Esophagus (tissue), 2 donors: ENCODE data around the gene OR4N5. TPM values are rescaled to one million over a fixed set of nuclear protein-coding genes. Genes with fewer than 3 reads are reported as not detected.

Experiments used
- H3K27ac ChIP-seq, 2 donors: one replicate each; pipeline ENCODE4 v1.5.1; 2013; ENCODE audit warnings: low read depth in 2 of 2, mild to moderate bottlenecking in 2 of 2, inconsistent platforms in 1 of 2, low read length in 1 of 2, moderate library complexity in 1 of 2
- H3K27me3 ChIP-seq, 2 donors: one replicate each; pipeline ENCODE4 v1.6.1; 2013; ENCODE audit warnings: low read length in 2 of 2, control low read depth in 1 of 2, mild to moderate bottlenecking in 1 of 2; ENCODE audit not compliant: insufficient read depth in 2 of 2, control insufficient read depth in 1 of 2
- H3K36me3 ChIP-seq, 2 donors: one replicate each; pipeline ENCODE4 v1.6.1; 2013; ENCODE audit warnings: low read length in 1 of 2; ENCODE audit not compliant: control insufficient read depth in 2 of 2, insufficient read depth in 2 of 2
- H3K4me1 ChIP-seq, 2 donors: one replicate each; pipeline ENCODE4 v1.6.1; 2013; ENCODE audit warnings: low read length in 1 of 2; ENCODE audit not compliant: control insufficient read depth in 2 of 2, insufficient read depth in 2 of 2
- H3K4me3 ChIP-seq, 2 donors: one replicate each; pipeline ENCODE4 v1.5.1; 2013; ENCODE audit warnings: low read length in 2 of 2, mild to moderate bottlenecking in 2 of 2, low read depth in 1 of 2, moderate library complexity in 1 of 2
- H3K9me3 ChIP-seq, 2 donors: one replicate each; pipeline ENCODE4 v1.6.1; 2013; ENCODE audit warnings: mild to moderate bottlenecking in 2 of 2, low read depth in 1 of 2, low read length in 1 of 2, moderate library complexity in 1 of 2; ENCODE audit not compliant: control insufficient read depth in 2 of 2, insufficient read depth in 1 of 2
- WGBS, 2 donors: extraction: QIAGEN DNeasy Blood & Tissue Kit; methylation state at CpG; one replicate each; pipeline ENCODE4 v1.1.7; 2013; 5-methylcytosine and 5-hydroxymethylcytosine counted together
- polyA plus RNA-seq, 2 donors: library from polyadenylated mRNA; stranded (reverse); fragments of 200-250 nt; gene quantifications; one replicate each; pipeline ENCODE4 v1.2.3, GENCODE V29; 2013
- donor health status: healthy with polysubstance abuse.
- donor health status: Bipolar disorder and iron deficiency.

Gene OR4N5
- polyA plus RNA-seq, 2 donors: not detected

DNA sequence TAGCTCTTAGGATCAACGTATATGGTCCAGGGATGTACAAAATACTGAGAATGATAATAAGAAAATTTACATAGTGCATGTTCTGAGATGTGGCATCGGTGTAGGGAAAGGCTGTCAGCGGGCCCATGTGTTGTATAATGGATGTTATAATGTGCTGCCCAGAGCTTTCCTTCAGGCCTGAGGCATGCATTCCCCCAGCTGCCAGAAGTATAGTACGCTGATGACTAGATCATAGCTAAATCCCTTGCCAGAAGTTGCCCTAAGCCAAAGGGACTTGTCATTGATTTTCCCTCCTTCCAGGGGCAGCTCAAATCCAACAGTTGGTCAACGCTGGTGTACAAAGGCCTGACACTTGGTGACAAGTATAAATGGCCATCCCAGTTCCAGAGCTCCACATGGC lies 45.6 kb downstream of the OR4N5 start:
- Histone ChIP-seq H3K9me3 (peaks cover 1 to 2% of the 10 kb centered on the region in 2 donors), H3K36me3 (no peaks in the 10 kb centered on the region), H3K4me3 (no peak overlapping the region), H3K27ac (no peak overlapping the region), H3K4me1 (no peaks in the 10 kb centered on the region), H3K27me3 (no peaks in the 10 kb centered on the region)
- WGBS, 2 donors: 47 to 51% methylated on average over 5 of the region's 5 CpGs

DNA sequence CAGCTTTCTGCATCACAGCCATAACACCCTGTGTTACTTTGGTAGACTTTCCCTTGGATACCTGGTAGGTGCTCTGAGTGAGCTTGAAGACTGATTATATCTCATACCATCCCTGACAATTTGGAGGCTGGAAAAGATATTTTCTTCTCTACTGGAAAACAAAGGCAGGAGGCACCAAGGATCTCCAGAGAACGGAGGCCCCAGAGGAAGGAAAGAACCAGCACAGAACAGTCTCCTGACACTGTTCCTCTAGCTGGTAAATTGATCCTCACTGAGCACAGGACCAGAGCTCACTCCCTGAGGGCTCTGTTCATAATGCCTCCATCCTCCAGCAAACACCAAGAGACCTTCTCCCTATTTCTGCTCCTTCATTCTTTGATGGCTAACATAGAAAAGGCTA lies 52.0 kb downstream of the OR4N5 start, which contains the start of gene OR11G2:
OR11G2 (plus strand) TSS at position 301 of the 400 bp plus-strand sequence. CDS start 6,542 bp downstream, outside the sequence.
- H3K27ac ChIP-seq: no peak within 1 kb of the TSS
- 41 to 50% methylated on average over 1 of the region's 1 CpG for WGBS, 2 donors

DNA sequence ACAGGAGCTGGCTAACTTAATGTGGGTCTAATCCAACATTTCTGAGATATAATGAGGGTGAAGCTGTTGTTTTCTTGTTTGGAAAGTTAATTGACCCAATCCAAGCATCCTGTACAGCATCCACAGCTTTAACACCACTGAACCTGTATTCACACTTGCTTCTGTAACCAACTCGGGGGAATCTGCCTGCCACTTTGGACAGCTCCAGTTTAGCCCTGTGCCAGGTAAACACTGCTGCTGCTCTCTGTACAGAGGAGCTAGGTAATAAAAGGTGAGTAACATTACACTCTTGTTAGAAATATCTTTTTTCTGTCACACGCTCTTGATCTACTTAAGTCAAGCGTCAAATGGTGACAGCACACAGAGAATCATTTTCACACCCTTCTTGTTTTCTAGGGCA lies 52.8 kb downstream of the OR4N5 start:
- Histone ChIP-seq H3K36me3 (no peaks in the 10 kb centered on the region), H3K27me3 (no peaks in the 10 kb centered on the region), H3K4me1 (no peaks in the 10 kb centered on the region), H3K4me3 (no peak overlapping the region), H3K9me3 (peaks cover 0 to 2% of the 10 kb centered on the region in 2 donors), H3K27ac (no peak overlapping the region)
- WGBS, 2 donors: 74 to 78% methylated on average over 3 of the region's 3 CpGs

More for the DNA sequence above, 52.0 kb downstream of the OR4N5 start, which contains the start of gene OR11G2:
- no peaks in the 10 kb centered on the region for H3K27me3 ChIP-seq
- H3K4me3 ChIP-seq: no peak within 1 kb of the TSS
- no peaks in the 10 kb centered on the region for H3K36me3 ChIP-seq
- peaks cover 0 to 2% of the 10 kb centered on the region in 2 donors for H3K9me3 ChIP-seq
- no peaks in the 10 kb centered on the region for H3K4me1 ChIP-seq

DNA sequence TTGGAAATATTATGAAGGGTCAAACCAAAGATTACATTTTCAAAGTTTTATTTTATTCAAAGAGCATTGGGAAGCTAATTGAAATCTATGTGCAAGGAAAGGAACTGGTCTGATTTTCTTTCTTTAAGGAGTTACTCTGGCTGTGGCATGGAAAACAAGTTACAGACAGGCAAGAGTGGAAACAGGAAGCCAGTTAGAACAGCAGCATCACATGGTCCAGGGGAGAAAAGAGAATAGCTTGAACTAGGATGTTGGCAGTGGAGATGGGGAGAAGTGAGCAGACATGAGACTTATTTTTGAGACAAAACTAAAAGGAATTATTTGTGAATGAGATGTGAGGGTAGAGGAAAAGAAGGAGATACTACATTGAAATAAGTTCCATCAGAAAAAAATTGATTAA lies 55.5 kb downstream of the OR4N5 start:
- H3K9me3 ChIP-seq: no peaks in the 10 kb centered on the region
- no peaks in the 10 kb centered on the region for H3K36me3 ChIP-seq
- H3K4me1 ChIP-seq: no peaks in the 10 kb centered on the region
- no peak overlapping the region for H3K4me3 ChIP-seq
- no peak overlapping the region for H3K27ac ChIP-seq
- H3K27me3 ChIP-seq: no peaks in the 10 kb centered on the region

Other genes with a start within 250 kb of the OR4N5 start
- gene OR4K5, start 218.2 kb upstream of the OR4N5 start, polyA plus RNA-seq: not detected
- gene OR4K1, start 207.9 kb upstream of the OR4N5 start, polyA plus RNA-seq: not detected
- not detected for gene OR4K15, start 163.2 kb upstream of the OR4N5 start, polyA plus RNA-seq
- gene OR4Q2, start 136.7 kb upstream of the OR4N5 start, polyA plus RNA-seq: not detected
- not detected for gene OR4K14, start 119.5 kb upstream of the OR4N5 start, polyA plus RNA-seq
- not detected for gene OR4K13, start 102.8 kb upstream of the OR4N5 start, polyA plus RNA-seq
- gene OR4L1, start 78.8 kb upstream of the OR4N5 start, polyA plus RNA-seq: not detected
- gene OR4K17, start 28.1 kb upstream of the OR4N5 start, polyA plus RNA-seq: not detected
- gene OR11G2, start 52.1 kb downstream of the OR4N5 start, polyA plus RNA-seq: not detected
- not detected for gene OR11H6, start 84.9 kb downstream of the OR4N5 start, polyA plus RNA-seq
- gene OR11H7, start 90.2 kb downstream of the OR4N5 start, polyA plus RNA-seq: not detected
- gene OR11H4, start 100.5 kb downstream of the OR4N5 start, polyA plus RNA-seq: not detected
- 1 to 10 TPM; 2.9 to 4.2 TPM for gene TTC5, start 167.1 kb downstream of the OR4N5 start, polyA plus RNA-seq
- 10 to 100 TPM; 28.5 to 31.6 TPM for gene CCNB1IP1, start 194.5 kb downstream of the OR4N5 start, polyA plus RNA-seq
- gene PARP2, start 204.8 kb downstream of the OR4N5 start, polyA plus RNA-seq: 10 to 100 TPM; 11.5 to 13.3 TPM